GM12878 (cell line): Measurements from ENCODE around the gene OIT3. TPM values are rescaled to one million over a fixed set of nuclear protein-coding genes. Genes with fewer than 3 reads are reported as not detected.

ENCODE experiments used
- ATAC-seq: fragments of 200-7000 bp; cut with Tn5 transposase; 3 replicates; pipeline ENCODE4 v1.9.1; 2020; ENCODE audit warnings: mild to moderate bottlenecking, moderate library complexity
- BruUV-seq: library from RNA; stranded (reverse); fragments of 400-500 nt; replicated peaks from 2 replicates; lab custom pipeline; 2021; lab: Mats Ljungman, UMichigan
- CTCF ChIA-PET: fragments of 300-600 bp; sonication (Branson Sonifier 250); formaldehyde crosslinking; extraction: SDS; loops from one replicate; lab custom pipeline; 2021; ENCODE audit warnings: inconsistent platforms; lab: Yijun Ruan, JAX
- POLR2A ChIA-PET: fragments of 350-600 bp; formaldehyde crosslinking; extraction: SDS; loops from one replicate; lab custom pipeline; 2021; ENCODE audit warnings: inconsistent platforms; lab: Charles Lee
- RAD21 ChIA-PET: fragments of 300-600 bp; sonication (Branson Sonifier 250); formaldehyde crosslinking; loops from one replicate; lab custom pipeline; 2023; ENCODE audit warnings: antibody characterized with exemption; ENCODE audit not compliant: unreplicated experiment; lab: Charles Lee
- SMC1A ChIA-PET: fragments of 300-600 bp; sonication (Branson Sonifier 250); formaldehyde crosslinking; loops from one replicate; lab custom pipeline; 2023; ENCODE audit not compliant: unreplicated experiment, uncharacterized antibody; lab: Charles Lee
- DNase-seq: peaks from one replicate; pipeline ENCODE4 v3.0.0-alpha.2; 2011; ENCODE audit warnings: low read depth, low spot score
- FAIRE-seq: peaks from 3 replicates; lab custom pipeline; 2011; peaks lifted over from hg19 to GRCh38; lab: Jason Lieb, UNC
- H2AFZ ChIP-seq: 2 replicates; pipeline ENCODE4 v1.6.0; 2011; ENCODE audit warnings: low read depth, low read length, control low read depth; ENCODE audit not compliant: control insufficient read depth
- H3K27ac ChIP-seq: 2 replicates; pipeline ENCODE4 v1.5.1; 2011; ENCODE audit warnings: control low read depth; ENCODE audit not compliant: control insufficient read depth, insufficient read depth
- H3K27me3 ChIP-seq, 2 experiments: replicated peaks in 1 of 2; 2 replicates each; pipeline versions ENCODE4 v1.6.0 to v1.6.1; 2011; ENCODE audit warnings: low read length in 1 of 2; ENCODE audit not compliant: control insufficient read depth in 2 of 2, insufficient read depth in 2 of 2
- H3K36me3 ChIP-seq, 2 experiments: 2 replicates each; pipeline ENCODE4 v1.5.1; 2011; ENCODE audit warnings: low read length in 1 of 2; ENCODE audit not compliant: control insufficient read depth in 2 of 2, insufficient read depth in 2 of 2
- H3K4me1 ChIP-seq: 2 replicates; pipeline ENCODE4 v1.6.1; 2011; ENCODE audit warnings: mild to moderate bottlenecking, low read length, moderate library complexity, mixed read lengths; ENCODE audit not compliant: control insufficient read depth, insufficient read depth
- H3K4me2 ChIP-seq: 2 replicates; pipeline ENCODE4 v1.6.0; 2011; ENCODE audit warnings: control low read depth; ENCODE audit not compliant: control insufficient read depth, insufficient read depth
- H3K4me3 ChIP-seq: fragments of 200-600 bp; sonication (generic); 2 replicates; pipeline ENCODE4 v1.5.1; 2016
- H3K79me2 ChIP-seq: 2 replicates; pipeline ENCODE4 v1.6.0; 2011; ENCODE audit warnings: low read length; ENCODE audit not compliant: control insufficient read depth, insufficient read depth
- H3K9ac ChIP-seq: 2 replicates; pipeline ENCODE4 v1.8.0; 2011; ENCODE audit warnings: low read length, control low read depth, mixed read lengths; ENCODE audit not compliant: control insufficient read depth, insufficient read depth
- H3K9me3 ChIP-seq: replicated peaks from 3 replicates; pipeline ENCODE4 v1.5.1; 2011; ENCODE audit warnings: mild to moderate bottlenecking, low read length; ENCODE audit not compliant: control insufficient read depth, insufficient read depth
- H4K20me1 ChIP-seq: 2 replicates; pipeline ENCODE4 v1.6.0; 2011; ENCODE audit not compliant: control insufficient read depth, insufficient read depth
- BCL11A ChIP-seq: IDR thresholded peaks from 2 replicates; pipeline ENCODE4 v1.6.1; 2011; ENCODE audit warnings: low read depth, low read length
- BRCA1 ChIP-seq: IDR thresholded peaks from 2 replicates; pipeline ENCODE4 v1.6.1; 2011; ENCODE audit warnings: low read depth, low read length, improper control_type of control experiment
- CHD1 ChIP-seq: IDR thresholded peaks from 2 replicates; pipeline ENCODE4 v1.6.1; 2012; ENCODE audit warnings: low read depth, low read length, improper control_type of control experiment
- CHD2 ChIP-seq: IDR thresholded peaks from 2 replicates; pipeline ENCODE4 v1.6.1; 2011; ENCODE audit warnings: low read depth, low read length, improper control_type of control experiment, borderline replicate concordance
- ELK1 ChIP-seq: IDR thresholded peaks from 2 replicates; pipeline ENCODE4 v1.6.1; 2012; ENCODE audit warnings: low read depth, low read length, improper control_type of control experiment
- HDAC2 ChIP-seq: fragments of 200-600 bp; sonication (generic); IDR thresholded peaks from 2 replicates; pipeline ENCODE4 v1.6.1; 2017
- MLLT1 ChIP-seq: fragments of 450-650 bp; IDR thresholded peaks from 2 replicates; pipeline ENCODE4 v1.6.1; 2016; ENCODE audit warnings: mild to moderate bottlenecking
- MYB ChIP-seq: fragments of 150-350 bp; IDR thresholded peaks from 2 replicates; pipeline ENCODE4 v1.6.1; 2014; ENCODE audit warnings: mild to moderate bottlenecking, low read depth, low read length, borderline replicate concordance
- NFXL1 ChIP-seq: fragments of 450-650 bp; IDR thresholded peaks from 2 replicates; pipeline ENCODE4 v1.6.1; 2017; ENCODE audit warnings: antibody characterized with exemption, mild to moderate bottlenecking, borderline replicate concordance
- NR2C2 ChIP-seq: IDR thresholded peaks from 2 replicates; pipeline ENCODE4 v1.6.1; 2011; ENCODE audit warnings: borderline replicate concordance, low read depth; ENCODE audit not compliant: control insufficient read depth, insufficient read length
- NR2F1 ChIP-seq: fragments of 450-650 bp; conservative IDR thresholded peaks from 2 replicates; pipeline ENCODE4 v1.6.1; 2017; ENCODE audit warnings: mild to moderate bottlenecking
- PBX3 ChIP-seq: IDR thresholded peaks from 2 replicates; pipeline ENCODE4 v1.6.1; 2011; ENCODE audit warnings: mild to moderate bottlenecking, low read depth, low read length, moderate library complexity; ENCODE audit not compliant: insufficient replicate concordance
- RCOR1 ChIP-seq: conservative IDR thresholded peaks from 2 replicates; pipeline ENCODE4 v1.6.1; 2012; ENCODE audit warnings: low read depth, low read length, improper control_type of control experiment
- REST ChIP-seq: IDR thresholded peaks from 2 replicates; pipeline ENCODE4 v1.6.1; 2012; ENCODE audit warnings: mild to moderate bottlenecking, low read depth, low read length
- SUPT20H ChIP-seq: IDR thresholded peaks from 2 replicates; pipeline ENCODE4 v1.6.1; 2011; ENCODE audit warnings: low read depth, mild to moderate bottlenecking, low read length, moderate library complexity, borderline replicate concordance; ENCODE audit not compliant: control insufficient read depth
- SUZ12 ChIP-seq: fragments of 200-600 bp; sonication (generic); IDR thresholded peaks from one replicate; pipeline ENCODE4 v1.6.1; 2018; ENCODE audit warnings: antibody characterized with exemption, mild to moderate bottlenecking; ENCODE audit not compliant: unreplicated experiment
- USF1 ChIP-seq: IDR thresholded peaks from 2 replicates; pipeline ENCODE4 v1.6.1; 2011; ENCODE audit warnings: borderline replicate concordance, low read depth, mild to moderate bottlenecking, moderate library complexity, mixed read lengths, low read length; ENCODE audit not compliant: insufficient read depth; ENCODE audit errors: extremely low read length
- WGBS: methylation state at CpG from one replicate; pipeline ENCODE4 v1.1.6; 2016; ENCODE audit warnings: low lambda C conversion rate; ENCODE audit not compliant: insufficient replicate concordance, insufficient coverage; ENCODE audit errors: missing lambda C conversion rate; 5-methylcytosine and 5-hydroxymethylcytosine counted together
- in situ Hi-C: fragments of 300-500 bp; cut with MboI; formaldehyde crosslinking; loops from 9 replicates; pipeline ENCODE4 v1.14.3; 2018; ENCODE audit warnings: mixed read lengths
- intact Hi-C: fragments of 100-400 bp; cut with micrococcal nuclease; formaldehyde crosslinking; loops from one replicate; pipeline ENCODE4 v1.14.2; 2022; ENCODE audit not compliant: unreplicated experiment
- polyA plus RNA-seq, 11 experiments: library from polyadenylated mRNA; depleted of rRNA in 4 of 11; unstranded in 6 of 11; stranded (reverse) in 5 of 11; fragments of >200 nt; fragmentation: Nextera tagmentation in 4 of 11; fragmentation: Illumina TruSeq in 1 of 11; extraction: Ambion mirVana in 4 of 11; extraction: Trizol in 1 of 11; gene quantifications; 1 replicate in 1 of 11; 2 replicates in 10 of 11; pipeline versions ENCODE4 v1.2.1 to v1.2.3, GENCODE V29; 2011 to 2016; ENCODE audit warnings: inconsistent platforms in 2 of 11, missing spikeins in 2 of 11, low read depth in 1 of 11
- total RNA-seq, 4 experiments: library from RNA; depleted of rRNA in 3 of 4; stranded (reverse); fragments of >200 nt in 3 of 4; fragmentation: Illumina TruSeq in 1 of 4; extraction: Trizol in 1 of 4; gene quantifications; 2 replicates each; pipeline versions ENCODE4 v1.2.1 to v1.2.3, GENCODE V29; 2013 to 2021

The OIT3 gene
- total and polyA plus RNA-seq, 10 of the 15 experiments (the other 5 are each of a cell fraction or from before 2014, with no cell fraction given), result not detected

- BruUV-seq, result no TSS peak
- ChIA-PET SMC1A (interaction anchor here (1.4 kb wide), 1 partner anchor 10 kb away, joined by 3 read pairs; no protein-coding TSS in a partner anchor), CTCF (no interaction called here), POLR2A (interaction anchor here (0.6 kb wide), 1 partner anchor 148 kb away, joined by 3 read pairs; no protein-coding TSS in a partner anchor), RAD21 (no interaction called here)
- no peak for DNase-seq
- ATAC-seq, result no peak
- H3K27ac ChIP-seq, result no peak overlapping the region
- intact Hi-C loops (no loop called here), in situ Hi-C loops (no loop called here)
- no peaks in the 10 kb centered on the region for H3K79me2 ChIP-seq
- WGBS, result 44% methylated on average over 1 of the region's 1 CpG
- no peaks in the 10 kb centered on the region for H3K4me1 ChIP-seq
- no peak overlapping the region for H3K4me2 ChIP-seq
- no peaks in the 10 kb centered on the region for H3K27me3 ChIP-seq
- FAIRE-seq, result no peak
- no peaks in the 10 kb centered on the region for H3K9me3 ChIP-seq
- H3K4me3 ChIP-seq, result no peak overlapping the region
- no peak overlapping the region for H2AFZ ChIP-seq
- H3K9ac ChIP-seq, result no peak overlapping the region
- H4K20me1 ChIP-seq, result no peaks in the 10 kb centered on the region
- H3K36me3 ChIP-seq, result no peaks in the 10 kb centered on the region
- TF ChIP-seq MLLT1, result no peak
- TF ChIP-seq NR2C2, result no peak
- TF ChIP-seq NR2F1, result no peak
- TF ChIP-seq BCL11A, result no peak
- no peak for TF ChIP-seq REST
- no peak for TF ChIP-seq HDAC2
- no peak for TF ChIP-seq BRCA1
- no peak for TF ChIP-seq CHD2
- no peak for TF ChIP-seq CHD1
- TF ChIP-seq PBX3, result no peak
- TF ChIP-seq ELK1, result no peak
- no peak for TF ChIP-seq NFXL1
- TF ChIP-seq SUZ12, result no peak
- no peak for TF ChIP-seq SUPT20H
- no peak for TF ChIP-seq MYB
- TF ChIP-seq USF1, result no peak
- TF ChIP-seq RCOR1, result no peak
These were observed 53.4 kb downstream of the OIT3 start for GRCh38 chr10:72946963-72947362.
